MG63 (cell line): ENCODE data around the gene ABTB2. TPM values are rescaled to one million over a fixed set of nuclear protein-coding genes. Genes with fewer than 3 reads are reported as not detected.
A peak's percentile ranks its signal among the peaks of the same experiment; 100 is the strongest.

ENCODE experiments used
- DNase-seq: peaks from one replicate; pipeline ENCODE4 v3.0.0-alpha.2; 2020
- H3K27me3 ChIP-seq: fragments of 250-450 bp; sonication (Bioruptor Pico); 2 replicates; pipeline ENCODE4 v1.5.1; 2020; ENCODE audit warnings: mild to moderate bottlenecking, moderate library complexity
- H3K36me3 ChIP-seq: fragments of 250-450 bp; sonication (Bioruptor Pico); 2 replicates; pipeline ENCODE4 v1.5.1; 2020; ENCODE audit warnings: mild to moderate bottlenecking, moderate library complexity
- H3K4me3 ChIP-seq: fragments of 250-450 bp; sonication (Bioruptor Pico); 2 replicates; pipeline ENCODE4 v1.5.1; 2020; ENCODE audit warnings: mild to moderate bottlenecking, moderate library complexity
- H3K9me3 ChIP-seq: fragments of 250-450 bp; sonication (Bioruptor Pico); 2 replicates; pipeline ENCODE4 v1.5.1; 2020; ENCODE audit warnings: mild to moderate bottlenecking, moderate library complexity
- total RNA-seq: library from RNA; depleted of rRNA; stranded (reverse); fragments of >200 nt; shearing (Covaris generic); gene quantifications from 2 replicates; pipeline ENCODE4 v1.2.3, GENCODE V29; 2014; ENCODE audit warnings: low replicate concordance

The ABTB2 gene
- total RNA-seq, 1 experiment from 2014 or later = 2.6 TPM

DNA sequence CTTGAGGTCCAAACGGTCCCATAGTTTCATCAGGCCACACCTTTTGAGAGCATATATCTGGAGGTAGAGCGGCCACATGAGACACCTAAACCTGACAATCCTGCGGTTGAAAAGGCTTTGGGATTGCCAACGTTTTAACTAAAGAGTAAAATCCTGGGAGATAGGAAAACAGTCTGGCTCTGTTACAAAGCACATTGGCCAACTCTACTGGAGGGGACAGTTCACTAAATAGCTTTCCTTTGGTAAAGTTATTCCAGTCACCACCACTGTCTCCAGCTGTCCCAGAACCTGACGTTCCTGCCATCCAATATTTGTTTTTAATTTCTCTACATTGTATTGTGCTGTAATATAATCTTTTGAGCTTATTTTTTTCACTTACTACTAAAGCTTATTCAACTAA is 22.0 kb downstream of the ABTB2 start:
- Histone ChIP-seq H3K27me3 (no peaks in the 10 kb centered on the region), H3K36me3 (no peaks in the 10 kb centered on the region), H3K4me3 (no peak overlapping the region), H3K9me3 (no peaks in the 10 kb centered on the region)
- no peak for DNase-seq

DNA sequence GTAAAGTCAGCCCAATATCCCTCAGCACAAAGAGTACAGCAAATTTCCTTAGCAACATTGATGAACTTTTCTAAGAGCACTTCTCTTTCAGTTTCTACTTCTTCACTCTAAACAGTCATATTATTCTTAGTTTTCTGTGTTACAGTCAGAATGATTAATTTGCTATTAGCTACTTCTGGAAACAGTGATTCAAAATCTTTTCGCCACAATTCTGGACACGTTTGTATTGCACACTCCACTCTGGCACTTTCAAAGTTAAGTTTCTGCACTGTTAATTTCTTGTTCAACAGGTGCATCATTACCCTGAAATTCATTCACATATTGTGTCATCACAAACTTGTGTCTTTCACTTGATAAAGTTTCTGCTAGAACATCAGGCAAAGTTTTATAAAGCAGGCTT is 22.5 kb downstream of the ABTB2 start:
- DNase-seq = no peak
- Histone ChIP-seq H3K27me3 (no peaks in the 10 kb centered on the region), H3K4me3 (no peak overlapping the region), H3K36me3 (no peaks in the 10 kb centered on the region), H3K9me3 (no peaks in the 10 kb centered on the region)

DNA sequence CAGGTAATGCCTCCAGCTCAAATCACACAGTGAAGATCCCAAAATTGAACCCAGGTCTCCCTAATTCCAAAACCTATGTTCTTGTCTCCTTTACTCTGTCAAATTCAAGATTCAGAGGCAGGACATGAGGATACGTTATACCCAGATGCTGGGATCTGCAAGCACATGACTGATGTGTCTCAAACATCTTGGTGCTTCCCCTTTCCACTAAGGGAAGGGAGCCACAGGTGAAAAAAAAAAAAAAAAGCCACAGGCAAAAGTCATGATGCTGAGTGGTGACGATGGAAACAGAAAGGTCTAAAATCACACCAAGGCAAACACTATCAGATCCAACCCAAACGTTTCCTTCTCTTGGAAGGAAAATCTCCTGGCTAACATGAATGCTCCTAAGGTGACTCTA is 24.0 kb downstream of the ABTB2 start:
- DNase-seq = no peak
- Histone ChIP-seq H3K4me3 (no peak overlapping the region), H3K36me3 (no peaks in the 10 kb centered on the region)

DNA sequence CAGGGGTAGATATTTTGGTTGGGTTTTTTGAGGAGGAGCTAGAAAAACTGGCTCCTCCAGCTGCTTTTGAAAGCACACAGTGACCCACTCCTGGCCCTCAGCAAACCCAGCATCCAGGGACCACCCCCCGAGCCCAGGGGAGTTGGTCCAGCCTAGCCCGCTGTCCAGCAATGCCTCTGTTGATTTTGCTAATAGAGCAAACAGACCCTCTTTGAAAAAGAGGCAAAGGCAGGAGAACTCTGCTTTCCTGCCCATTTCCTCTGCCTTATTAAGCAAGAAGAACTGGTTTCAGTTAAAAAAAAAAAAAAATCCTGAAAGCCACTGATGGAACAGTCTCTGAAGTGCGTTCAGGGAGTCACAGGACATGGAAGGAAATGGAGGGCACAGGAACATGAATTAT is 25.3 kb downstream of the ABTB2 start:
- DNase-seq = no peak
- H3K9me3 ChIP-seq = no peaks in the 10 kb centered on the region

More for the DNA sequence above, 24.0 kb downstream of the ABTB2 start:
- no peaks in the 10 kb centered on the region for H3K27me3 ChIP-seq
- H3K9me3 ChIP-seq = no peaks in the 10 kb centered on the region

DNA sequence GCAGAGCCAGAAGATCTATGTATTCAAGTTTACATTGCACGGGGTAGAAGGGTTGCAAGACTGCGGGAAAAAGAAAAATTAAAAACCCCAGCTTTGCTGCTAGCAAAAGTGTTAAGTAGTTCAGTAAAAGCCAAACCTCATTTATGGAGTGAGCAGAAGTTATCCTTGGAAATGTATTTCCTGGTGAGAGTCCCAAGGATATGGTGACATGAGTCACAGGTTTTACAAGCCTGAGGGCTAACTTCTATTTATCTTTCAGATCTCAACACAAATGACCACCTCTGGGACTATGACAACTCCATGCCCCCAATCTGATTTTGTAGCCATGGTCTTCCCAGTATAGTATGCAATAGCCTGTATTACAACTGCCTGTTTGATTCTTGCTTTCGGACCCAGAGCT is 26.1 kb downstream of the ABTB2 start:
- no peaks in the 10 kb centered on the region for H3K9me3 ChIP-seq
- no peaks in the 10 kb centered on the region for H3K27me3 ChIP-seq
- no peaks in the 10 kb centered on the region for H3K36me3 ChIP-seq
- no peak for DNase-seq
- no peak overlapping the region for H3K4me3 ChIP-seq

More for the DNA sequence above, 25.3 kb downstream of the ABTB2 start:
- Histone ChIP-seq H3K27me3 (no peaks in the 10 kb centered on the region), H3K36me3 (no peaks in the 10 kb centered on the region), H3K4me3 (no peak overlapping the region)

DNA sequence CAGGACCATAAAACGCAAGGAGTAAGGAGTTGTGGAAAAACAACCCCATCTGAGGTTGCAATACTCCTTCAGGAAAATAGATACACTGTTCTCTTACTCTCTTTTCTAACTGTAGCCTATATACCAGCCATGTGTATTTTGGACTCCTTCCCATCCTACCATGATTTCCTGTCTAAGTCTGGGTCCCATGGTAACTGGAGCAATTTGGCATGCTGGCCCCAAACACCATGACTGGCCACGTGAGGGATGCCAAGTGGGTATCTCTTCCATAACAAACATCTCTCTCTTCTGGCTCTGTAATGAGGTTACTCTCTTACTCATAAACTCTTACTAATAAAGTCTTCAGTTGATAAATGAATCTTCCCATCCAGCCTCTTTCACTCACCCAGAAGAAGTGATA is 26.5 kb downstream of the ABTB2 start:
- DNase-seq = peak; percentile 95
- no peaks in the 10 kb centered on the region for H3K27me3 ChIP-seq
- no peaks in the 10 kb centered on the region for H3K9me3 ChIP-seq
- no peaks in the 10 kb centered on the region for H3K36me3 ChIP-seq
- H3K4me3 ChIP-seq = no peak overlapping the region

DNA sequence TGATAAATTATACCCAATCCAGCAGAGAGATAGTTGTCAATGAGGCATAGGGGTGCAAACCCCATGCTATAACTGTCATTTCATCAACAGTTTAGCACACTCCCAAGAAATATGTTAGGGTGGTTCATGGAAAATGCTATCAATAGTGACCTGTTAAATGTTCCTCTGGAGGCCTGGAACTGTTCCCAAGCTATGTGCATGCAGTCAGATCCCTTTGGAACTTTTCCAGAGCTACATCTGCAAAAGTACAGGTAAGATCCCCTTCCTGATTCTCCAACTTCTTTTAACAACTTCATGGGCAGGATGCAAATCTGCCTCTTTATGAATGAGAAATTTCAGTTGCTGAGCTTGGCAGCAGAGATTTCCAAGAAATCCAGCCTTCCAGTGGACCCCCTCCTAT is 27.2 kb downstream of the ABTB2 start:
- Histone ChIP-seq H3K4me3 (no peak overlapping the region), H3K27me3 (no peaks in the 10 kb centered on the region), H3K36me3 (no peaks in the 10 kb centered on the region), H3K9me3 (no peaks in the 10 kb centered on the region)
- DNase-seq = no peak

DNA sequence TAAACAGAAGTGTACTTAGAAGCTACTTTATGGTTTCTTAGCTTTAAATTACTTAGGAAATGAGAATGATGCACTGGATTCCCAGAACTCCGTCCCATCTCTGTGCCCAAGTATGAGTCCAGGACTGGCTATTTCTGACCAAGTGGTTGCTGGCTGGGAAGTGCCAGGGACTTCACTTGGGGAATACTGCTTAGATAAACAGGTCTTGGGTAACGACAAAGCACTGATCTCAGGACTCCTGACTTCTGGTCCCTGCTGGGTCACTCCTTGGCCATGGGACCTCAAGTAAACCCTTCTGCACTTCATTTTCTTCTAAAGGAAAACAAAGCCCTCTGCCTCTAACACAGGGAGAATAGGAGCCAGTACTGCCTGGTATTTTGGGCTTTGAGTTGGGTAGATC is 27.9 kb downstream of the ABTB2 start:
- DNase-seq = no peak
- Histone ChIP-seq H3K9me3 (no peaks in the 10 kb centered on the region), H3K4me3 (no peak overlapping the region), H3K27me3 (no peaks in the 10 kb centered on the region), H3K36me3 (no peaks in the 10 kb centered on the region)

DNA sequence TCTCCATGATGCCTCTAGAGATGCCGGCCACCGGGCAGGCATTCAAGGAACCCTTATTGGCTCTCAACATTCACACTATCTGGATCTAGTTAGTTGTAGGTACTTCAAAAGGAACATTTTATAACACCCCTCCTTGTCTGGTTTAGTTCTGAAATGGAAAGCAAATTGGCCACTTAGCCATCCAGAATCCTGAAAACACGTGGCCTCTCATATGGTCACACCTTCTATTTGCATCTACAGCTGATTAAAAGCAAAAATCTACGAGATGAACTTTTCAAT is 29.2 kb downstream of the ABTB2 start:
- no peaks in the 10 kb centered on the region for H3K36me3 ChIP-seq
- H3K9me3 ChIP-seq = no peaks in the 10 kb centered on the region
- H3K4me3 ChIP-seq = no peak overlapping the region
- no peaks in the 10 kb centered on the region for H3K27me3 ChIP-seq
- DNase-seq = no peak

DNA sequence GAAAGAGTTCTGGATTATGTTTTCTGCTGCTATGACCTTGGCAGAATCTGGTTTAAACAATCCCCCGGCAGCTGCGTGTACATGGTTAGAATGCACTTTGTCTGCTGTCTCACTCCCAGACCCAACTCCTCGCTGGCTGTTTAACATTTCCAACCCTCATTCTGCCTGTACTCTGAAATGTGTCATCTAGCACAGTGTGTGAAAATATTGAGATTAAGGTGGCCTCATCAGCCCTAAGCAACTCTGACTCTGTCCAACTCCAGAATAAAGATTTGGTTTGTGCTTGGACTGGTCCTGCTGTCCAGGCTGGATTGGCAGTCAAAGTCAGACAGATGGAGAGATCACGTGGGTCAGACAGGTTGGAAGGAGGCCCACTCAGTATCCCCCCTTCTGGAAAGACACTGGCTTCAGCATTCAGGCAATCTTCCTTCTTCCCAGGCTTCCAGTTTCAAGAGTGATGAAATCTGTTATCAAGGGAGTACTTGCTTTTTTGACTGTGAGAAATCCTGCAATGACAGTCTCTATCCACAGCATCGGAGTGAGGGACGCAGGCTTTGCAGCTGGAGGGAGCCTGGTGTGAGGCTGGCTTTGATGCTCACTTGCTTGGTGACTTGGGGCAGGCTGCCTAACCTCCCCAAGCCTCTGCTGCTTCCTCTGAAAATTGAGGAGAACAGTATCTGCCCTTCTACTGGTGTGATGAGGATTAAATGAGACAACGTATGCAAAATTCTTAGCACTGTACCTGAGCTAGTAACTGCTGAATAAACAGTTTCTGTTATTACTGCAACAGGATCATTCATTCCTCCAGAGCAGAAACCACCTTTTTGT is 29.8 kb downstream of the ABTB2 start:
- no peak overlapping the region for H3K4me3 ChIP-seq
- DNase-seq = no peak

DNA sequence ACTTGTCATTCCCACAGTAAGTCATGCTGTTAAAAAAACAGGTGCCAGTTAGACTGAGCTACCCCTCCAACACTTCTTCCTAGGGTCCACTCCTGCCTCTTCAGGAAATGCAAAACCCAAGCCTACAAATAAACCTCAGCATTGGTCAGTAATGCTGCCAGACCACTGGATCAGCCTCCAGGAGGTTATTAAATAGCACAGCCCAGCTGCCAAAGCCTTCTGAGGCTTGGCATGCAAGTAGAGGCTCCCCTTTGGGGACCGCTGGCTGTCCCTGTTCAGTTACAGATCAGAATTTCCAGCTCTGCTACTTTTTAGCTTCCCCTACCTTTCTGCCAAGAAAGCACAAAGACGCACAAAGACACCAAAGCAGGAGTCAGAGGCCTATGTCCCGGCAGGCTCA is 33.3 kb downstream of the ABTB2 start:
- Histone ChIP-seq H3K36me3 (no peaks in the 10 kb centered on the region), H3K9me3 (no peaks in the 10 kb centered on the region), H3K4me3 (no peak overlapping the region), H3K27me3 (no peaks in the 10 kb centered on the region)
- DNase-seq = peak; percentile 25

More for the DNA sequence above, 29.8 kb downstream of the ABTB2 start:
- Histone ChIP-seq H3K36me3 (no peaks in the 10 kb centered on the region), H3K27me3 (no peaks in the 10 kb centered on the region), H3K9me3 (no peaks in the 10 kb centered on the region)

DNA sequence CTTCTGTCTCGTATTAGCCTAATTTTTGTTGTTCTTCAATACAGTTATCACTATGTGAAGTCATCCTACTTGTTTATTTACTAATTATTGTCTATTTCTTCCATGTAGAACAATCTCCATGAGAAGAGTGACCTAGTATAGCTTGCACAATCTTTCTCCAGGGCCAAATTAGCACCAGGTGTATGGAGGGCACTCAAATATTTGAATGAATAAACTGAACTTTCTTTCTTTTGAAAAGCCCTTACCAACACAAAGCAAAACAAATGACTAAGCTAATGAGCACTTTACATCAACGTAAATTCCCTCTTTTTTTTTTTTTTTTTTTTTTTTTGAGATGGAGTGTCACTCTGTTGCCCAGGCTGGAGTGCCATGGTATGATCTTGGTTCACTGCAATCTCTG is 34.2 kb downstream of the ABTB2 start:
- no peaks in the 10 kb centered on the region for H3K9me3 ChIP-seq
- DNase-seq = no peak
- no peak overlapping the region for H3K4me3 ChIP-seq
- H3K27me3 ChIP-seq = no peaks in the 10 kb centered on the region
- no peaks in the 10 kb centered on the region for H3K36me3 ChIP-seq

DNA sequence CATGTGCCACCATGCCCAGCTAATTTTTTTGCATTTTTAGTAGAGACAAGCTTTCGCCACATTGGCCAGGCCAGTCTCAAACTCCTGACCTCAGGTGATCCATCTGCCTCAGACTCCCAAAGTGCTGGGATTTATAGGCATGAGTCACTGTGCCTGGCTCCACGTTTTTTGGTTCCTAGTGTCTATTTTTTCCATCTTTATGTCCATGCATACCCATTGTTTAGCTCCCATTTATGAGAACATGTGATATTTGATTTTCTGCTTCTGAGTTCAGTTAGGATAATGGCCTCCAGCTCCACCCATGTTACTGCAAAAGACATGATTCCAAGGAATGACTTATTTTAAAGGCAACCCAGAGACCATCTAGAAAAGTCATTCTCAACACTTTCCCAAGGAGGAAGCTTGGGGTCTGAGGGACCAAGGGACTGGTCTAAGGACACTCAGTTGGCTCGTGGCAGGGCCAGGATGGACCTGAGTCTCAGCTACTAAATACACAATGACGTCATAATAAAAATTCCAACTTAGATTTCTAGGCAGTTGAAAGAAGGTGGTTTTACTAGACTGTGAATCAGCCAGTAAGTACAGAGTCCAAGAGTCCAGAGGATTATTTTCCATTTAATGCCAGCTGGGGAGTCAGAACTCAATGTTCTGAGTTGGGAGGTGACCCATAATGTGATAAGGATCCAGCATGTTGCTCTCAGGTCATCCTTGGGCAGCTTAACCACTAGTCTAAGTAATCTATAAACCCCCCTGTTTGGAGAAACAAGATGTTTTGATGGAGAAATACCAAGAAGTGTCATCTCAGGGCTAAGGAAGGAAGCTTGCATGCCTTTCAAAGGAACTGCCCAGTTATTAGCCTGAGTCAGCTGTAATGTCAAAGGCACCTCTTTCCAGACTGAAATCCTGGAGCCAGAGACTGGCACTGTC is 39.4 kb downstream of the ABTB2 start:
- Histone ChIP-seq H3K4me3 (no peak overlapping the region), H3K36me3 (no peaks in the 10 kb centered on the region), H3K9me3 (no peaks in the 10 kb centered on the region), H3K27me3 (no peaks in the 10 kb centered on the region)
- peak; percentile 52 for DNase-seq

DNA sequence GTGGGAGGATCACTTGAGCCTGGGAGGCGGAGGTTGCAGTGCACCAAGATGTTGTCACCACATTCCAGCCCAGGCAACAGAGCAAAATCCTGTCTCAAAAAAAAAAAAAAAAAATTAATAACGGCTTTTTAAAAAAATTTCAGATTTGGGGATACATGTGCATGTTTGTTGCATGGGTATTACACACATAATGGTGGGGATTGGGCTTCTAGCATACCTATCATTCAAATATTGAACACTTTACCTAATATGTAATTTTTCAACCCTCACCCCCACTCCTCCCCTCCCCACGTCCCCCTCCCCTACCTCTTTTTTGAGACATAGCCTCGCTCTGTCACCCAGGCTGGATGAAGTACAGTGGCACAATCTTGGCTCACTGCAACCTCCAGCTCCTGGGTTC is 40.1 kb downstream of the ABTB2 start:
- H3K9me3 ChIP-seq = no peaks in the 10 kb centered on the region
- H3K4me3 ChIP-seq = no peak overlapping the region
- no peaks in the 10 kb centered on the region for H3K36me3 ChIP-seq
- no peaks in the 10 kb centered on the region for H3K27me3 ChIP-seq
- no peak for DNase-seq

DNA sequence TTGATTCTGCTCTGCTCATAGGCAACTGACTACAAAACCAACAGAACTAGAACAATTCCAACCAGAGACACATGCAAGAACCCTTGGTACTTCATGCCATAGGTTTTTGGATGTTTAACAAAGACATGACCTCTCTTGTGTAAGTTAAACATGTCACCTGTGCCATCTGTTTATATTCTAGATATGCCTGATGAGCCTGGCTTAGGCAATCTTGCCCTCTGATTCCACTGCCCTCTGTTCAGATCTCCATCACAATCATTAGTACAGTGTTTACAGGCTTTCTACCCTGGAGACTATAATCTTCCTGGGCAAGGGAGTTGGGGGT is 40.8 kb downstream of the ABTB2 start:
- H3K9me3 ChIP-seq = no peaks in the 10 kb centered on the region
- no peaks in the 10 kb centered on the region for H3K36me3 ChIP-seq
- H3K4me3 ChIP-seq = no peak overlapping the region
- no peaks in the 10 kb centered on the region for H3K27me3 ChIP-seq
- DNase-seq = no peak

DNA sequence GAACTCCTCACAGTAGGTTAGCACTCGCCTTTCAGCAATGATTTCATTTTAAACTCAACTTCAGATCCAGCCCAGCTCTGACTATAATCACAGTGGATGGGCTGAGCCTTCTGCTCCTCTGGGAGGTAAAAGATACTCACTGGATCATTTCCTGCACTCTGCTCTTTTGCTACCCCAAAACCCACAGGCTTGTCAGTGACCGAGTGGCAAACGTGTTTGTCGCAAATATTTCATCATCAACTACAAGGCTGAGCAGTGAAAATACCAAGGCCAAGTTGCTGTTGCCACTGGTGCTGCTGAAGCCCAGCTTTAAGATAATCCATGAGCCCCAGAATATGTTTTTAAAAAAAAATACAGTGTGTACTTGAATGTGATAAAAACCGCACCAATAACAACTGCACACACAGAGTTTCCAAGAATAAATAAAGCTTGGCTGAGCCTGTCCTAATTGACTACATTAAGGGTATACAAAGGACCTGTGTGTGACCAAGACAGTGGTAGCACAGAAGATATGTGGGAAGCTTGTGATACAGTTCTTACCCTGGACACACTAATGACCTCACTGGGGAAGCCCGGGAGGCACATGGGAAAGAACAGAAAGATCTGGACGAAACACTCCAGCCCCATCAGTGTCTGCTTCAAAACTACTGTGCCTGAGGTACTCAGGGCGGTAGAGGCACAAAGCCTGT is 41.3 kb downstream of the ABTB2 start:
- Histone ChIP-seq H3K9me3 (no peaks in the 10 kb centered on the region), H3K36me3 (no peaks in the 10 kb centered on the region), H3K27me3 (no peaks in the 10 kb centered on the region), H3K4me3 (no peak overlapping the region)
- no peak for DNase-seq

DNA sequence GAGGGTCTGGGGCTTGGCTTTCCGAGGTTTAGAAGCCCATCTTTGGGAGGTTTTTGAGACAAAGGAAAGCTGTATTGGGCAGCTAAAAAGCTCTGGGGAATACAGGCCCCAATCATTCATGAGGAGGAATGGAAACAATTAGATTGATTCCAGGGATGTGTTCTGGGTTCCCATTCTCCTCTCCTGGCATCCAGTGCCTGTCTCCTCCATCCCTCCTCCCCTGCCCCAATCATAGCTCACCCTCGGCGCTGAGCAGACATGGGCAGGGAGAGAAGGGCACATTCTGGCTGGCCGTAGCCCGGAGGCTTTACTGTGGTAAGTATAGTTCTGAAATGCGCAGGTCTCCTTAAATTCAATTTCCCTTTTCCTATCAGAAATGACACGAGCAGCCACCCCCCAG is 42.4 kb downstream of the ABTB2 start:
- Histone ChIP-seq H3K36me3 (no peaks in the 10 kb centered on the region), H3K27me3 (no peaks in the 10 kb centered on the region), H3K4me3 (no peak overlapping the region), H3K9me3 (no peaks in the 10 kb centered on the region)
- no peak for DNase-seq
